ENCODE results near the gene RABGEF1. TPM values are rescaled to one million over a fixed set of nuclear protein-coding genes. Genes with fewer than 3 reads are reported as not detected.

The RABGEF1 gene
- total RNA-seq, 3 donors from 2014 or later (not counting 1 experiment from before 2014, with no cell fraction given), result 26.1 to 38.1 (median 31.7) TPM

DNA sequence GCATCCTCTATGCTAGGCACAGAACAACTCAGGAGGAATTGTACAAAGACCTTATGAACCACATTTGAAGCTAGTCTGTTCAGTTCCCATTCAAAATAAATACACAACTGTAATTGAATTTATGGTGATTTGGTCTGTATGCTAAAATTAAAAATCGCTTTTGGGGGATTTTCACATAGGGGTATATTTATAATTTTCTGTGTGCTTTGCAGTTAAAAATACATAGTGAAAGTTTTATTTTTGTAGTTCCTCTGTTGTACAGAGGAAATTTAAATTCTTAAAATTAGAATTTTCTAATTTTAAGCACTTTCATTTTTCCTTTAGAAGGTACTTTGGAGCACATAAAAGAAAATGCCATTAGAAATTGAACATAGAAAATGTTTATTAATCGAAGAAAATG is 6.9 kb downstream of the RABGEF1 start:
- no peaks in the 10 kb centered on the region for H3K27me3 Mint-ChIP-seq (ENCODE audit: low read depth in 2 of 2)

DNA sequence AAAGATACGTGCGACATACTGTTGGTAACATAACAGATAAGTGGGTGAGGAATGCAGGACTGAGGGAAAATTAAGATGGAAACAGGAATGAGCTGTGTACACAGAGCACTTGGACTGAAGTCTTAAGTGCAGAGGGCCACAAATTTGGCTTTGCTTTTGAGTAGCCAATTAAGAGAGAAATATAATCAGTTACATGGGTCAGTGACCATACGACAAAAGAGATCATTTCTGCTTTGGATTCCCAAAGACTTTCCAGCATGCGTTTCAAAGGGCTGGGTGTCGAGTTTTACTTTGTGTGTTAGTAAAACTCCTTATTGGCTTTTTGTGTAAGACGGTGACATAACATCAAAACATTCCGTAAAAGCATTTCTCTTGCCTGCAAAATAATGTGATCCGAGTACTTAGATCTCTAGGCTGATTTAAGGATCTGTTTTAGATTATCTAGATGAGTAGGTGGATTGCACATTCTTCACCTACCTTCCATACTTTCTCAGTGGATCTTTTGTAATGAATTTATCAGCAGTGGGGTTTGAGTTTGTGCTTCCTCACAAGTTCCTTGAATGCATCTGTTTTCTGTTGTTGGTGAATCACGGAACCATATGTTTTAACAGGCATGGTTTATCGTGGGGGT is 7.5 kb downstream of the RABGEF1 start:
- Histone ChIP-seq H3K4me1 (ENCODE audit: control insufficient read depth, insufficient read depth, low read length) (no peaks in the 10 kb centered on the region), H3K27me3 (ENCODE audit: control insufficient read depth, insufficient read depth, low read length) (no peaks in the 10 kb centered on the region), H3K9me3 (ENCODE audit: control insufficient read depth, insufficient read depth, low read length) (no peaks in the 10 kb centered on the region), H3K4me3 (ENCODE audit: low read length) (no peak overlapping the region), H3K27ac (ENCODE audit: low read length) (no peak overlapping the region), H3K36me3 (ENCODE audit: control insufficient read depth, insufficient read depth, low read length) (no peaks in the 10 kb centered on the region)
- Mint-ChIP-seq H3K9me3 (no peaks in the 10 kb centered on the region), H3K4me1 (peaks cover 24 to 31% of the 10 kb centered on the region in 2 donors), H3K36me3 (no peaks in the 10 kb centered on the region), H3K27ac (no peak overlapping the region), H3K27me3 (ENCODE audit: low read depth in 2 of 2) (no peaks in the 10 kb centered on the region), H3K4me3 (no peak overlapping the region)
- ATAC-seq (no peak), DNase-seq (no peak)
- intact Hi-C loops (cut with micrococcal nuclease), result no loop called here
- TF ChIP-seq, protein P1, sequence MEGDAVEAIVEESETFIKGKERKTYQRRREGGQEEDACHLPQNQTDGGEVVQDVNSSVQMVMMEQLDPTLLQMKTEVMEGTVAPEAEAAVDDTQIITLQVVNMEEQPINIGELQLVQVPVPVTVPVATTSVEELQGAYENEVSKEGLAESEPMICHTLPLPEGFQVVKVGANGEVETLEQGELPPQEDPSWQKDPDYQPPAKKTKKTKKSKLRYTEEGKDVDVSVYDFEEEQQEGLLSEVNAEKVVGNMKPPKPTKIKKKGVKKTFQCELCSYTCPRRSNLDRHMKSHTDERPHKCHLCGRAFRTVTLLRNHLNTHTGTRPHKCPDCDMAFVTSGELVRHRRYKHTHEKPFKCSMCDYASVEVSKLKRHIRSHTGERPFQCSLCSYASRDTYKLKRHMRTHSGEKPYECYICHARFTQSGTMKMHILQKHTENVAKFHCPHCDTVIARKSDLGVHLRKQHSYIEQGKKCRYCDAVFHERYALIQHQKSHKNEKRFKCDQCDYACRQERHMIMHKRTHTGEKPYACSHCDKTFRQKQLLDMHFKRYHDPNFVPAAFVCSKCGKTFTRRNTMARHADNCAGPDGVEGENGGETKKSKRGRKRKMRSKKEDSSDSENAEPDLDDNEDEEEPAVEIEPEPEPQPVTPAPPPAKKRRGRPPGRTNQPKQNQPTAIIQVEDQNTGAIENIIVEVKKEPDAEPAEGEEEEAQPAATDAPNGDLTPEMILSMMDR (IDR thresholded peaks at IDR 0.05), result no peak
- WGBS (ENCODE audit: insufficient coverage), result 97% methylated on average over 8 of the region's 10 CpGs

More for the DNA sequence above, 6.9 kb downstream of the RABGEF1 start:
- Mint-ChIP-seq H3K4me1 (peaks cover 22 to 26% of the 10 kb centered on the region in 2 donors), H3K27ac (no peak overlapping the region), H3K36me3 (no peaks in the 10 kb centered on the region), H3K9me3 (no peaks in the 10 kb centered on the region), H3K4me3 (no peak overlapping the region)
- ATAC-seq (no peak), DNase-seq (no peak)
- Histone ChIP-seq H3K27ac (ENCODE audit: low read length) (no peak overlapping the region), H3K9me3 (ENCODE audit: control insufficient read depth, insufficient read depth, low read length) (no peaks in the 10 kb centered on the region), H3K36me3 (ENCODE audit: control insufficient read depth, insufficient read depth, low read length) (no peaks in the 10 kb centered on the region), H3K27me3 (ENCODE audit: control insufficient read depth, insufficient read depth, low read length) (no peaks in the 10 kb centered on the region), H3K4me1 (ENCODE audit: control insufficient read depth, insufficient read depth, low read length) (no peaks in the 10 kb centered on the region), H3K4me3 (ENCODE audit: low read length) (no peak overlapping the region)
- intact Hi-C loops (cut with micrococcal nuclease), result no loop called here
- WGBS (ENCODE audit: insufficient coverage), result no CpG with 5 or more reads among the region's 2 CpGs
- TF ChIP-seq, protein P1 (IDR thresholded peaks at IDR 0.05), result no peak

DNA sequence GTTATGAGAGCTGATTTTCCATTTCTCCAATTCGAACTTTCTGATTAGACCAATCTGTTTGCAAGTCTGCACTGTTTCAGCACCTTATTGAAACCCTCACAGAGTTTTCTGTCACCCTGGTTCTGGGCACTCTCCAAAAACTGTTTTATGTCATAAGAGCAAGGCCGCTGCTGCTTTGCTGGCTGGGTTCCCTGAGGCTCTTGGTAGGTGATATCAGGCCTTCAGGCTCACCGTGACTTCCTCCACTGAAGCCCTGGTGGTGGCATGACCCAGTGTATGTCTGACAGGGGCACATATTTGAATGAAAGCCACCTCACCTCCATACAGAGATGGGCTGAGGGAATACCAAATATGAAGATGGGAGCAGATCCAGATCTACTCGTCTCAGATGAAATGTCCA is 8.3 kb downstream of the RABGEF1 start:
- Histone ChIP-seq H3K9me3 (ENCODE audit: control insufficient read depth, insufficient read depth, low read length) (no peaks in the 10 kb centered on the region), H3K27me3 (ENCODE audit: control insufficient read depth, insufficient read depth, low read length) (no peaks in the 10 kb centered on the region), H3K27ac (ENCODE audit: low read length) (no peak overlapping the region), H3K36me3 (ENCODE audit: control insufficient read depth, insufficient read depth, low read length) (no peaks in the 10 kb centered on the region), H3K4me1 (ENCODE audit: control insufficient read depth, insufficient read depth, low read length) (no peaks in the 10 kb centered on the region), H3K4me3 (ENCODE audit: low read length) (no peak overlapping the region)
- Mint-ChIP-seq H3K4me1 (peaks cover 27 to 33% of the 10 kb centered on the region in 2 donors), H3K27ac (no peak overlapping the region), H3K9me3 (no peaks in the 10 kb centered on the region), H3K27me3 (ENCODE audit: low read depth in 2 of 2) (no peaks in the 10 kb centered on the region), H3K4me3 (no peak overlapping the region), H3K36me3 (no peaks in the 10 kb centered on the region)
- 90% methylated on average over 4 of the region's 4 CpGs for WGBS (ENCODE audit: insufficient coverage)
- ATAC-seq, result no peak
- no peak for DNase-seq
- intact Hi-C loops (cut with micrococcal nuclease), result no loop called here
- TF ChIP-seq, protein P1 (IDR thresholded peaks at IDR 0.05), result no peak

DNA sequence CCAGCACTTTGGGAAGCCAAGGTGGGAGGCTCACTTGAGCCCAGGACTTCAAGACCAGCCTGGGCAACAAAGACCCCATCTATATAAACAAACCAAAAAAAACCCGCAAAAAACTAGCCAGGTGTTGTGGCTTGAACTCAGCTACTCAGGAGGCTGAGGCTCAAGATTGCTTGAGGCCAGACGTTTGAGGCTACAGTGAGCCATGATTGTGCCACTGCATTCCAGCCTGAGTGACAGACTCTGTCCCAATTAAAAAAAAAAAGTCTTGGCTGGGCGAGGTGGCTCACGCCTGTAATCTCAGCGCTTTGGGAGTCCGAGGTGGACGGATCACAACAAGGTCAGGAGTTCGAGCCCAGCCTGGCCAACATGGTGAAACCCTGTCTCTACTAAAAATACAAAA is 11.4 kb downstream of the RABGEF1 start:
- peaks cover 29 to 43% of the 10 kb centered on the region in 2 donors for H3K4me1 Mint-ChIP-seq

More for the DNA sequence above, 11.4 kb downstream of the RABGEF1 start:
- H3K36me3 Mint-ChIP-seq, result no peaks in the 10 kb centered on the region
- no peaks in the 10 kb centered on the region for H3K36me3 ChIP-seq (ENCODE audit: control insufficient read depth, insufficient read depth, low read length)
- DNase-seq (no peak), ATAC-seq (no peak)
- H3K27ac ChIP-seq (ENCODE audit: low read length), result no peak overlapping the region
- H3K27ac Mint-ChIP-seq, result no peak overlapping the region
- no peak overlapping the region for H3K4me3 ChIP-seq (ENCODE audit: low read length)
- no peaks in the 10 kb centered on the region for H3K9me3 ChIP-seq (ENCODE audit: control insufficient read depth, insufficient read depth, low read length)
- 93% methylated on average over 8 of the region's 8 CpGs for WGBS (ENCODE audit: insufficient coverage)
- no peaks in the 10 kb centered on the region for H3K27me3 ChIP-seq (ENCODE audit: control insufficient read depth, insufficient read depth, low read length)
- H3K9me3 Mint-ChIP-seq, result no peaks in the 10 kb centered on the region
- no peaks in the 10 kb centered on the region for H3K27me3 Mint-ChIP-seq (ENCODE audit: low read depth in 2 of 2)
- H3K4me1 ChIP-seq (ENCODE audit: control insufficient read depth, insufficient read depth, low read length), result peaks cover 3% of the 10 kb centered on the region
- intact Hi-C loops (cut with micrococcal nuclease), result no loop called here
- no peak overlapping the region for H3K4me3 Mint-ChIP-seq
- TF ChIP-seq, protein P1 (IDR thresholded peaks at IDR 0.05), result no peak

All from natural killer cell (primary cell).